HepG2 (cell line): ENCODE measurements around the gene GIMD1. TPM values are rescaled to one million over a fixed set of nuclear protein-coding genes. Genes with fewer than 3 reads are reported as not detected.

Experiments used
- ATAC-seq: fragments of 200-7000 bp; cut with Tn5 transposase; 3 replicates; pipeline ENCODE4 v1.9.1; 2020; ENCODE audit warnings: mild to moderate bottlenecking, moderate library complexity
- BruUV-seq: library from RNA; stranded (reverse); fragments of 400-500 nt; replicated peaks from 2 replicates; lab custom pipeline; 2021; lab: Mats Ljungman, UMichigan
- CTCF ChIA-PET: fragments of 300-600 bp; formaldehyde crosslinking; extraction: SDS; loops from one replicate; lab custom pipeline; 2021; ENCODE audit warnings: low total read pairs, inconsistent platforms, low intra/inter-chr PET ratio; lab: Yijun Ruan, JAX
- POLR2A ChIA-PET: fragments of 350-600 bp; sonication (Branson Sonifier 250); formaldehyde crosslinking; loops from one replicate; lab custom pipeline; 2020; ENCODE audit warnings: antibody characterized with exemption, inconsistent platforms; lab: Yijun Ruan, JAX
- DNase-seq: peaks from one replicate; pipeline ENCODE4 v3.0.0-alpha.2; 2015; ENCODE audit warnings: low spot score
- FAIRE-seq: peaks from 3 replicates; lab custom pipeline; 2011; peaks lifted over from hg19 to GRCh38; lab: Jason Lieb, UNC
- H2AFZ ChIP-seq: one replicate; pipeline ENCODE4 v1.6.1; 2011; ENCODE audit warnings: low read length, inconsistent platforms
- H3K27ac ChIP-seq: fragments of 300-600 bp; 3 replicates; pipeline ENCODE4 v1.8.0; 2011; ENCODE audit warnings: mixed run types, mild to moderate bottlenecking, mixed read lengths, low read length, inconsistent platforms; ENCODE audit not compliant: insufficient read depth; ENCODE audit errors: extremely low read length
- H3K27me3 ChIP-seq, 2 experiments: fragments of 200-600 bp in 1 of 2; 2 replicates in 1 of 2; 3 replicates in 1 of 2; pipeline versions ENCODE4 v1.6.0 to v1.8.0; 2011; ENCODE audit warnings: low read length in 2 of 2, mild to moderate bottlenecking in 2 of 2, moderate library complexity in 2 of 2, inconsistent platforms in 1 of 2; ENCODE audit not compliant: insufficient read depth in 2 of 2, control insufficient read depth in 1 of 2
- H3K36me3 ChIP-seq, 2 experiments: fragments of 200-600 bp in 1 of 2; replicated peaks in 1 of 2; 2 replicates in 1 of 2; 3 replicates in 1 of 2; pipeline versions ENCODE4 v1.5.1 to v1.8.0; 2011; ENCODE audit warnings: low read length in 2 of 2, inconsistent platforms in 1 of 2; ENCODE audit not compliant: insufficient read depth in 2 of 2, control insufficient read depth in 1 of 2
- H3K4me1 ChIP-seq: 2 replicates; pipeline ENCODE4 v1.5.1; 2012; ENCODE audit warnings: low read length, inconsistent platforms; ENCODE audit not compliant: insufficient read depth
- H3K4me2 ChIP-seq: 2 replicates; pipeline ENCODE4 v1.6.0; 2011; ENCODE audit warnings: low read depth, low read length, inconsistent platforms
- H3K4me3 ChIP-seq, 3 experiments: fragments of 200-600 bp in 1 of 3; sonication (generic), shearing (Covaris generic) in 1 of 3; replicated peaks in 1 of 3; 2 replicates each; pipeline ENCODE4 v1.5.1; 2011 to 2016; ENCODE audit warnings: low read length in 3 of 3, inconsistent platforms in 2 of 3, low read depth in 2 of 3, mild to moderate bottlenecking in 2 of 3, control low read depth in 1 of 3, mixed read lengths in 1 of 3; ENCODE audit not compliant: insufficient read depth in 1 of 3
- H3K79me2 ChIP-seq: one replicate; pipeline ENCODE4 v1.6.1; 2011; ENCODE audit warnings: low read length, inconsistent platforms; ENCODE audit not compliant: insufficient read depth
- H3K9ac ChIP-seq: 2 replicates; pipeline ENCODE4 v1.6.0; 2011; ENCODE audit warnings: mild to moderate bottlenecking, low read depth, low read length, inconsistent platforms; ENCODE audit not compliant: insufficient read depth
- H3K9me3 ChIP-seq: 2 replicates; pipeline ENCODE4 v1.5.1; 2012; ENCODE audit warnings: mild to moderate bottlenecking, low read length
- H4K20me1 ChIP-seq: 2 replicates; pipeline ENCODE4 v1.6.0; 2011; ENCODE audit warnings: inconsistent platforms, mild to moderate bottlenecking, low read length, moderate library complexity; ENCODE audit not compliant: insufficient read depth
- ARHGAP35 ChIP-seq: sonication (generic); formaldehyde crosslinking; IDR thresholded peaks from 2 replicates; pipeline ENCODE4 v1.9.0; 2022; ENCODE audit warnings: mild to moderate bottlenecking, inconsistent platforms, moderate library complexity, missing genetic modification reagents, borderline replicate concordance
- FOXA3 ChIP-seq: IDR thresholded peaks from 2 replicates; pipeline ENCODE4 v1.6.1; 2016; ENCODE audit warnings: missing genetic modification reagents, missing compliant biosample characterization
- MTA1 ChIP-seq: sonication (generic); formaldehyde crosslinking; IDR thresholded peaks from 2 replicates; pipeline ENCODE4 v1.4.0; 2020; ENCODE audit warnings: missing genetic modification reagents, mild to moderate bottlenecking, borderline replicate concordance
- MYNN ChIP-seq: sonication (generic); formaldehyde crosslinking; IDR thresholded peaks from 2 replicates; pipeline ENCODE4 v1.4.0; 2020; ENCODE audit warnings: mild to moderate bottlenecking, low read depth, missing genetic modification reagents
- NAIF1 ChIP-seq: sonication (generic); formaldehyde crosslinking; IDR thresholded peaks from 2 replicates; pipeline ENCODE4 v1.5.0; 2020; ENCODE audit warnings: mild to moderate bottlenecking, missing genetic modification reagents, borderline replicate concordance
- NFYC ChIP-seq: IDR thresholded peaks from 2 replicates; pipeline ENCODE4 v1.6.1; 2016; ENCODE audit warnings: missing genetic modification reagents, missing compliant biosample characterization
- PBX3 ChIP-seq: sonication (generic); formaldehyde crosslinking; IDR thresholded peaks from 2 replicates; pipeline ENCODE4 v1.8.1; 2023; ENCODE audit warnings: missing genetic modification reagents, inconsistent platforms, borderline replicate concordance
- POGK ChIP-seq: sonication (generic); formaldehyde crosslinking; conservative IDR thresholded peaks from 2 replicates; pipeline ENCODE4 v1.8.0; 2022; ENCODE audit warnings: mild to moderate bottlenecking, moderate library complexity, missing genetic modification reagents
- SMARCE1 ChIP-seq: fragments of 450-650 bp; IDR thresholded peaks from 2 replicates; pipeline ENCODE4 v1.6.1; 2017; ENCODE audit warnings: borderline replicate concordance
- TMF1 ChIP-seq: sonication (generic); formaldehyde crosslinking; IDR thresholded peaks from 2 replicates; pipeline ENCODE4 v1.8.1; 2022; ENCODE audit warnings: low read depth, missing genetic modification reagents
- USF2 ChIP-seq, 2 experiments: sonication (generic) in 1 of 2; formaldehyde crosslinking in 1 of 2; IDR thresholded peaks; 2 replicates each; pipeline versions ENCODE4 v1.5.1 to v1.6.1; 2011 to 2020; ENCODE audit warnings: borderline replicate concordance in 1 of 2, low read depth in 1 of 2, low read length in 1 of 2, mild to moderate bottlenecking in 1 of 2, missing genetic modification reagents in 1 of 2, moderate library complexity in 1 of 2
- ZNF598 ChIP-seq: sonication (generic); formaldehyde crosslinking; IDR thresholded peaks from 2 replicates; pipeline ENCODE4 v1.5.1; 2020; ENCODE audit warnings: mild to moderate bottlenecking, missing genetic modification reagents, borderline replicate concordance
- WGBS: methylation state at CpG from one replicate; pipeline ENCODE4 v1.1.6; 2017; ENCODE audit warnings: low lambda C conversion rate; 5-methylcytosine and 5-hydroxymethylcytosine counted together
- in situ Hi-C: cut with HindIII; loops from 2 replicates; pipeline ENCODE4 v1.10.0; 2017; ENCODE audit warnings: low pct_unique_long_range_greater_than_20kb; ENCODE audit not compliant: extremely low pct_ligation_motif_present
- intact Hi-C: fragments of 100-400 bp; cut with micrococcal nuclease; formaldehyde crosslinking; loops from one replicate; pipeline ENCODE4 v1.10.0; 2022; ENCODE audit not compliant: unreplicated experiment
- polyA plus RNA-seq, 8 experiments: library from polyadenylated mRNA; depleted of rRNA in 3 of 8; stranded (reverse) in 7 of 8; unstranded in 1 of 8; fragments of >200 nt; fragmentation: Illumina TruSeq in 4 of 8; extraction: Trizol in 4 of 8; gene quantifications; 2 replicates each; pipeline versions ENCODE4 v1.2.1 to v1.2.3, GENCODE V29; 2011 to 2016; ENCODE audit warnings: low read depth in 4 of 8, missing spikeins in 1 of 8, mixed read lengths in 1 of 8; ENCODE audit not compliant: insufficient read depth in 1 of 8
- total RNA-seq, 5 experiments: library from RNA; depleted of rRNA; stranded (reverse); fragments of >200 nt; fragmentation: Illumina TruSeq; extraction: Trizol; gene quantifications; 2 replicates each; pipeline ENCODE4 v1.2.3, GENCODE V29; 2016; ENCODE audit warnings: low read depth in 1 of 5

Gene GIMD1
- total and polyA plus RNA-seq, 2 of the 13 experiments (the other 11 are each of a cell fraction or from before 2014, with no cell fraction given): not detected

- no peak for FAIRE-seq
- Histone ChIP-seq H3K4me3 (no peak overlapping the region), H3K4me2 (no peak overlapping the region)
These were observed 41.6 kb upstream of the GIMD1 start for GRCh38 chr4:106409901-106410889.

More at GRCh38 chr4:106409901-106410889, 41.6 kb upstream of the GIMD1 start:
- Histone ChIP-seq H3K9ac (no peak overlapping the region), H3K79me2 (no peaks in the 10 kb centered on the region), H4K20me1 (no peaks in the 10 kb centered on the region)
- POLR2A ChIA-PET: no interaction called here
- WGBS: 81% methylated on average over 15 of the region's 15 CpGs
- ATAC-seq: no peak
- TF ChIP-seq NFYC (CRISPR knock-in tag) (no peak), NAIF1 (CRISPR knock-in tag) (no peak), ZNF598 (CRISPR knock-in tag) (no peak), POGK (CRISPR knock-in tag) (no peak), MYNN (CRISPR knock-in tag) (no peak), TMF1 (no peak), PBX3 (CRISPR knock-in tag) (no peak), ARHGAP35 (CRISPR knock-in tag) (no peak), MTA1 (CRISPR knock-in tag) (no peak), SMARCE1 (no peak), FOXA3 (no peak), USF2 (IDR thresholded peaks at IDR 0.05; ENCODE audit: low read depth, low read length) (no peak), USF2 (CRISPR knock-in tag; IDR thresholded peaks at IDR 0.05; ENCODE audit: borderline replicate concordance) (no peak)
- TF ChIP-seq, all 625 proteins: peak for 0
- H3K27ac ChIP-seq: no peak overlapping the region
- H2AFZ ChIP-seq: no peak overlapping the region
- H3K9me3 ChIP-seq: no peaks in the 10 kb centered on the region
- in situ Hi-C loops: no loop called here
- no peaks in the 10 kb centered on the region for H3K27me3 ChIP-seq
- DNase-seq: no peak
- CTCF ChIA-PET: no interaction called here
- intact Hi-C loops: no loop called here
- peaks cover 25% of the 10 kb centered on the region for H3K4me1 ChIP-seq
- BruUV-seq: no TSS peak
- no peaks in the 10 kb centered on the region for H3K36me3 ChIP-seq
